HK-2 (cell line): Measurements from ENCODE around the gene CDS1.
"Not testable (repeated sequence)": the region's sequence is repeated elsewhere in the genome, so short reads cannot be mapped to it uniquely, and the experiment has no call there.

Experiments used
- DNase-seq: peaks from one replicate; pipeline ENCODE4 v3.0.0-alpha.2; 2018; ENCODE audit not compliant: unreplicated experiment

The CDS1 gene

GRCh38 chr4:84611531-84611930, 28.6 kb downstream of the CDS1 start:
- DNase-seq, result no peak

- DNase-seq, result no peak
Measured at GRCh38 chr4:84614891-84615290, 32.0 kb downstream of the CDS1 start.

- no peak for DNase-seq
Measured at GRCh38 chr4:84615355-84615754, 32.4 kb downstream of the CDS1 start.

- DNase-seq, result no peak
Measured at GRCh38 chr4:84622959-84623358, 40.0 kb downstream of the CDS1 start.

GRCh38 chr4:84623661-84624060, 40.7 kb downstream of the CDS1 start:
- DNase-seq, result no peak

- no peak for DNase-seq
Measured at GRCh38 chr4:84626673-84627072, 43.7 kb downstream of the CDS1 start.

- no peak for DNase-seq
Measured at GRCh38 chr4:84631573-84631972, 48.6 kb downstream of the CDS1 start.

GRCh38 chr4:84632092-84632491, 49.2 kb downstream of the CDS1 start:
- DNase-seq, result no peak

GRCh38 chr4:84634961-84635360, 52.0 kb downstream of the CDS1 start:
- no peak for DNase-seq

- DNase-seq, result no peak
Measured at GRCh38 chr4:84638092-84638491, 55.2 kb downstream of the CDS1 start.

- DNase-seq, result no peak
Measured at GRCh38 chr4:84639145-84639544, 56.2 kb downstream of the CDS1 start.

GRCh38 chr4:84644087-84644486, 61.2 kb downstream of the CDS1 start:
- DNase-seq, result no peak

- no peak for DNase-seq
Measured at GRCh38 chr4:84647312-84647884, 64.5 kb downstream of the CDS1 start.

- no peak for DNase-seq
Measured at GRCh38 chr4:84648178-84648577, 65.3 kb downstream of the CDS1 start.

GRCh38 chr4:84648863-84649647, 66.1 kb downstream of the CDS1 start:
- no peak for DNase-seq

GRCh38 chr4:84651499-84651898, 68.6 kb downstream of the CDS1 start:
- DNase-seq, result no peak

- DNase-seq, result no peak
Measured at GRCh38 chr4:84652478-84652877, 69.6 kb downstream of the CDS1 start.

GRCh38 chr4:84660606-84661005, 77.7 kb downstream of the CDS1 start:
- DNase-seq, result no peak

- DNase-seq, result no peak
Measured at GRCh38 chr4:84661191-84661939, 78.4 kb downstream of the CDS1 start.

- not testable (repeated sequence) for DNase-seq
Measured at GRCh38 chr4:84664767-84665166, 81.8 kb downstream of the CDS1 start.

GRCh38 chr4:84666439-84666838, 83.5 kb downstream of the CDS1 start:
- no peak for DNase-seq

- DNase-seq, result no peak
Measured at GRCh38 chr4:84669201-84669600, 86.3 kb downstream of the CDS1 start.

GRCh38 chr4:84672177-84672576, 89.2 kb downstream of the CDS1 start:
- no peak for DNase-seq
